HEK293 (cell line): ENCODE data around the gene IL36B.

Experiments
- TF ChIP-seq, protein P1 (sequence below): fragments of 450-650 bp; formaldehyde crosslinking; IDR thresholded peaks from 2 replicates; pipeline ENCODE4 v1.5.1; 2016; ENCODE audit warnings: missing biosample characterization, missing genetic modification characterization
- TF ChIP-seq, protein P2 (sequence below): fragments of 450-650 bp; formaldehyde crosslinking; conservative IDR thresholded peaks from 2 replicates; pipeline ENCODE4 v1.5.1; 2016; ENCODE audit warnings: low read depth, missing biosample characterization, missing genetic modification characterization

- TF ChIP-seq, protein P1, sequence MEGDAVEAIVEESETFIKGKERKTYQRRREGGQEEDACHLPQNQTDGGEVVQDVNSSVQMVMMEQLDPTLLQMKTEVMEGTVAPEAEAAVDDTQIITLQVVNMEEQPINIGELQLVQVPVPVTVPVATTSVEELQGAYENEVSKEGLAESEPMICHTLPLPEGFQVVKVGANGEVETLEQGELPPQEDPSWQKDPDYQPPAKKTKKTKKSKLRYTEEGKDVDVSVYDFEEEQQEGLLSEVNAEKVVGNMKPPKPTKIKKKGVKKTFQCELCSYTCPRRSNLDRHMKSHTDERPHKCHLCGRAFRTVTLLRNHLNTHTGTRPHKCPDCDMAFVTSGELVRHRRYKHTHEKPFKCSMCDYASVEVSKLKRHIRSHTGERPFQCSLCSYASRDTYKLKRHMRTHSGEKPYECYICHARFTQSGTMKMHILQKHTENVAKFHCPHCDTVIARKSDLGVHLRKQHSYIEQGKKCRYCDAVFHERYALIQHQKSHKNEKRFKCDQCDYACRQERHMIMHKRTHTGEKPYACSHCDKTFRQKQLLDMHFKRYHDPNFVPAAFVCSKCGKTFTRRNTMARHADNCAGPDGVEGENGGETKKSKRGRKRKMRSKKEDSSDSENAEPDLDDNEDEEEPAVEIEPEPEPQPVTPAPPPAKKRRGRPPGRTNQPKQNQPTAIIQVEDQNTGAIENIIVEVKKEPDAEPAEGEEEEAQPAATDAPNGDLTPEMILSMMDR: no peak
- TF ChIP-seq, protein P2, sequence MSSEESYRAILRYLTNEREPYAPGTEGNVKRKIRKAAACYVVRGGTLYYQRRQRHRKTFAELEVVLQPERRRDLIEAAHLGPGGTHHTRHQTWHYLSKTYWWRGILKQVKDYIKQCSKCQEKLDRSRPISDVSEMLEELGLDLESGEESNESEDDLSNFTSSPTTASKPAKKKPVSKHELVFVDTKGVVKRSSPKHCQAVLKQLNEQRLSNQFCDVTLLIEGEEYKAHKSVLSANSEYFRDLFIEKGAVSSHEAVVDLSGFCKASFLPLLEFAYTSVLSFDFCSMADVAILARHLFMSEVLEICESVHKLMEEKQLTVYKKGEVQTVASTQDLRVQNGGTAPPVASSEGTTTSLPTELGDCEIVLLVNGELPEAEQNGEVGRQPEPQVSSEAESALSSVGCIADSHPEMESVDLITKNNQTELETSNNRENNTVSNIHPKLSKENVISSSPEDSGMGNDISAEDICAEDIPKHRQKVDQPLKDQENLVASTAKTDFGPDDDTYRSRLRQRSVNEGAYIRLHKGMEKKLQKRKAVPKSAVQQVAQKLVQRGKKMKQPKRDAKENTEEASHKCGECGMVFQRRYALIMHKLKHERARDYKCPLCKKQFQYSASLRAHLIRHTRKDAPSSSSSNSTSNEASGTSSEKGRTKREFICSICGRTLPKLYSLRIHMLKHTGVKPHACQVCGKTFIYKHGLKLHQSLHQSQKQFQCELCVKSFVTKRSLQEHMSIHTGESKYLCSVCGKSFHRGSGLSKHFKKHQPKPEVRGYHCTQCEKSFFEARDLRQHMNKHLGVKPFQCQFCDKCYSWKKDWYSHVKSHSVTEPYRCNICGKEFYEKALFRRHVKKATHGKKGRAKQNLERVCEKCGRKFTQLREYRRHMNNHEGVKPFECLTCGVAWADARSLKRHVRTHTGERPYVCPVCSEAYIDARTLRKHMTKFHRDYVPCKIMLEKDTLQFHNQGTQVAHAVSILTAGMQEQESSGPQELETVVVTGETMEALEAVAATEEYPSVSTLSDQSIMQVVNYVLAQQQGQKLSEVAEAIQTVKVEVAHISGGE (tag by site-specific recombination): no peak
Measured at GRCh38 chr2:113050921-113051895, 1.5 kb downstream of the IL36B start.
